Activated CD4-positive, alpha-beta T cell treated with anti-CD3 and anti-CD28 coated beads, Interleukin-2, amount 10 ng/mL, durations not matched to agents 24 days and 14 days (primary cell): ENCODE measurements around the gene CNTN5. TPM values are rescaled to one million over a fixed set of nuclear protein-coding genes. Genes with fewer than 3 reads are reported as not detected.

Experiments
- DNase-seq: peaks from one replicate; pipeline ENCODE4 v3.0.0; 2022
- H3K27ac Mint-ChIP-seq: one replicate; pipeline ENCODE4 v1.8.0; 2022; ENCODE audit warnings: mild to moderate bottlenecking, mixed read lengths
- H3K27me3 Mint-ChIP-seq: one replicate; pipeline ENCODE4 v1.8.0; 2022; ENCODE audit warnings: mixed read lengths
- H3K36me3 Mint-ChIP-seq: one replicate; pipeline ENCODE4 v1.8.0; 2022; ENCODE audit warnings: low read depth, mild to moderate bottlenecking, mixed read lengths
- H3K4me1 Mint-ChIP-seq: one replicate; pipeline ENCODE4 v1.8.0; 2021; ENCODE audit warnings: mixed read lengths
- H3K4me3 Mint-ChIP-seq: one replicate; pipeline ENCODE4 v1.8.0; 2022; ENCODE audit warnings: mild to moderate bottlenecking, moderate library complexity, mixed read lengths
- H3K9me3 Mint-ChIP-seq: one replicate; pipeline ENCODE4 v1.8.0; 2021; ENCODE audit warnings: mixed read lengths
- intact Hi-C: fragments of 100-400 bp; cut with micrococcal nuclease; formaldehyde crosslinking; loops from one replicate; pipeline ENCODE4 v1.15.1; 2023
- total RNA-seq: library from RNA; stranded (reverse); gene quantifications from 2 replicates; pipeline ENCODE4 v1.2.3, GENCODE V29; 2022

The CNTN5 gene
- total RNA-seq, 1 donor from 2014 or later = not detected

DNA sequence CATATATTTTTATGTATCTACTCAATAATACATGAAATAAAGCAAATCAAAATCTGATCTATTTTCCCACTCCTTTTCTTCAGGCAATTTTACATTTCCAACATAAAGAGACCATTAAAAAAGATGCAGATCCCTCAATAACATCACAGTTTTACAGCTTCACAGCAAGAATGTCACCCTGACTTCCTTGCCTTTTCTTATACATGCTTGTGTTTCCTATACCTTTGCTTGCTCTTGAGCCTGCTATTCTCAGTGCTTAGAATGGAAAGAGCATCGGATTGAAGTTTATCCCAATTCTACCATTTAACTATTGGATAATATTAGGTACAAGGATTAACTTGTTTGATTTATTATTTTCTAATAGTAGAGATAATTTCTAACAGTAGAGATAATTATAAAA is 176.7 kb downstream of the CNTN5 start:
- Mint-ChIP-seq H3K4me1 (no peaks in the 10 kb centered on the region), H3K27ac (no peak overlapping the region), H3K36me3 (no peaks in the 10 kb centered on the region), H3K9me3 (peaks cover 4% of the 10 kb centered on the region), H3K27me3 (no peaks in the 10 kb centered on the region), H3K4me3 (no peak overlapping the region)
- intact Hi-C loops = no loop called here
- no peak for DNase-seq

DNA sequence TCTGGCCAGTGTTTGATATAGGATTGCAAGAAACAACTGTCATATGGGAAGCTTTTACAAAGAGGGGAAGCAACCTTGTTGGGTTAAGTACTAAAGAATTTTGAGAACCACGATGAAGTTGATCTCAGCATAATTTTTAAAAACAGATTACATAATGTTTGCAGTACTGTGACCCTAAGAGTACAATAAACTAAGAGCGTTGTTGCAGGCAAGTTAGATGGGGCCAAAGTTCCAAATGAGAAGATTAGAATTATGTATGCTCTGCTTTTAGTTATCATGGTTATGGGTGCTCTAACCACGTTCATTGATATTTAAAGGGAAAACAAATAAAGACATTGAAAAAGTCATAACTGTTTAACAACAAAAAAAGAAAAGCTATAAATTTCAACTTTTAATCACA is 177.5 kb downstream of the CNTN5 start:
- H3K27me3 Mint-ChIP-seq = no peaks in the 10 kb centered on the region
- H3K36me3 Mint-ChIP-seq = no peaks in the 10 kb centered on the region
- H3K9me3 Mint-ChIP-seq = peaks cover 4% of the 10 kb centered on the region
- H3K27ac Mint-ChIP-seq = no peak overlapping the region
- no peak for DNase-seq
- no peaks in the 10 kb centered on the region for H3K4me1 Mint-ChIP-seq
- intact Hi-C loops = no loop called here
- H3K4me3 Mint-ChIP-seq = no peak overlapping the region

DNA sequence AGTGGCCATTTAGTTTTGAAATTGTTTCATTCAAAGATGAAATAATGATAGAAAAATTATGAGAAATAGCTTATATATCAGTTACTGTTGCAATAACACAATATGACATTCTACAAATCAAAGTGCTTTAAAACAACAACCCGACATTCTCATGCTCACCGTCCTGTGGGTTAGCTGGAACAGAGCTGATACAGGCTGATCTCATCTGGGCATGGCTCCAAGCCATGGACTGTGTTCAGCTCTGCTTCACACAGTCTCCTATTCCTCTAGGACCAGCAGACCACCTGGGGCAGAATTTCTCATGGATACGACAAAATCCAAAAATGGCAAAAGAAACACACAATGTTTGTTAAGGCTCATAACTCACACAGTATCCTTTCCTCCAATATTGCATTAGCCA is 178.6 kb downstream of the CNTN5 start:
- Mint-ChIP-seq H3K9me3 (peaks cover 4% of the 10 kb centered on the region), H3K36me3 (no peaks in the 10 kb centered on the region), H3K27ac (no peak overlapping the region), H3K4me3 (no peak overlapping the region), H3K4me1 (no peaks in the 10 kb centered on the region), H3K27me3 (no peaks in the 10 kb centered on the region)
- intact Hi-C loops = no loop called here
- no peak for DNase-seq

DNA sequence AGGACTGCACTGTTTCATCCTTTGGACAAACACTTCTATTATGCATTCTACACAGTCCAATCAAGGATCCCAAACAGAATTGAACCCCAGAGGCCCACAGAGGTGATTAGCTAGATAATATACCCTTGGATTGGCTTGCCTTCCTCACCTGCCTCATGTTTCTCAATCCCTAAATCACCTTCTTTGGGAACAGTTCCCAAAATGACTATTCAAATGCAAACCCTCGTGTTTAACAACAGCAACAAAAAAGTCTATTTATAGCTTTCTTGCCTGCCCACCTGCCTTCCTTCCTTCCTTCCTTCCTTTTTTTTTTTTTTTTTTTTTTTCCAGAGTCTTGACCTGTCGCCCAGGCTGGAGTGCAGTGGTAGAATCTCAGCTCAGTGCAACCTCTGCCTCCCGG is 180.0 kb downstream of the CNTN5 start:
- H3K9me3 Mint-ChIP-seq = peaks cover 4% of the 10 kb centered on the region
- DNase-seq = no peak
- intact Hi-C loops = no loop called here
- H3K4me1 Mint-ChIP-seq = no peaks in the 10 kb centered on the region
- H3K27me3 Mint-ChIP-seq = no peaks in the 10 kb centered on the region
- H3K4me3 Mint-ChIP-seq = no peak overlapping the region
- H3K27ac Mint-ChIP-seq = no peak overlapping the region
- H3K36me3 Mint-ChIP-seq = no peaks in the 10 kb centered on the region

DNA sequence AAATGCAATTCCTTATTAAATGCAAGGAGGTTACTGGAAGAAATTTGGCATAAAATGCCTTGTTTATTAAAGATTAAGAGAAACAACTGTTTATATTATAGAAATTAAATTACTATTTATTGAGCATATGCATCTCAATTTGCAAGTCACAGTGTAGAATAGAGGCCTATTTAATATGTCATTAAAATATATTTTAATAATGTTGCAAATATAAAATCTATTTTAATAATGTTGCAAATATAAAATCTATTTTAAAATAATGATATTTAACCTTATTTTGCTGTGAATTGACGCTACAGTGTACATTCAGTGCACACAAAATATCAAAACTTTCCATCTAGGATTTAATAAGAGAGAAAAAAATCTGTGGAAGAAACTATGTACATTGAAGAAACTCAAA is 188.1 kb downstream of the CNTN5 start:
- no peaks in the 10 kb centered on the region for H3K27me3 Mint-ChIP-seq
- DNase-seq = no peak
- H3K27ac Mint-ChIP-seq = no peak overlapping the region
- no peaks in the 10 kb centered on the region for H3K36me3 Mint-ChIP-seq
- intact Hi-C loops = no loop called here
- H3K4me3 Mint-ChIP-seq = no peak overlapping the region
- H3K9me3 Mint-ChIP-seq = peaks cover 4% of the 10 kb centered on the region
- no peaks in the 10 kb centered on the region for H3K4me1 Mint-ChIP-seq

DNA sequence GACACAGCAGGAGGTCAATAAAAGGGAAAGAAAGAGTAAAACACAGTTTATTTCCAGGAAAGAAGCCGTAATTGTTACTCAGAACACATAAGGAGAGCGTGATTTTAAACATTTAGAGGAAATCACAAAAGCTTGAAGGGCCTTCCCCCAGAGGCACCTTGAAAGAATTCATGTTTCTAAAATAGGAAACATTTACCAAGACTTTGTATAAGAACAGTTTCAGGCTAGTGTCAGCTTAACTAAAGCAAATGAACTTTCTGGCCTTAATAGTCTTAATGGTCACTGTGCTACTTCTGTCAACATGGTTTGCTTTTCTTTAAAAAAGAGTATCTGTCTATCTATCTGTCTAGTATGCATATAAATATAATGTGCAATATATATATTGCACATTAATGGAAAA is 208.8 kb downstream of the CNTN5 start:
- Mint-ChIP-seq H3K27me3 (no peaks in the 10 kb centered on the region), H3K4me3 (no peak overlapping the region)

DNA sequence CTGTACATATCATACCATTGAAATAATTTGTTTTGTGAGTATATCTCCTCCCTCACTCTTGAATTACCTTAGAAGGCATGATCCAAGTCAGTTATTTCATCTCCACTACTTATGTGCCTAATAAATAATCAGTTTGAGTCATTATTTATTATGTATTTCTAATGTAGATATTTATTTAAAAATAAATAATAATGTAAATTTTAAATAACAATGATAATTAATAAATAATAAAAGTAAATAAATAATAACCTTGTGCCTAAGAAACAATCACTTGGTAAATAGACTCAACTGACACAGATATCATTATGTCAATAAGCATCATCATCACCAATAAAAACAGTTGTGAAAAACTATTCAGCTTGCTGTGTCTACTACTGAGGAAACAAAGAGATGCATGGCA is 213.8 kb downstream of the CNTN5 start:
- H3K36me3 Mint-ChIP-seq = no peaks in the 10 kb centered on the region

More for the DNA sequence above, 208.8 kb downstream of the CNTN5 start:
- Mint-ChIP-seq H3K4me1 (no peaks in the 10 kb centered on the region), H3K27ac (no peak overlapping the region), H3K36me3 (no peaks in the 10 kb centered on the region), H3K9me3 (peaks cover 4% of the 10 kb centered on the region)
- intact Hi-C loops = no loop called here
- no peak for DNase-seq

DNA sequence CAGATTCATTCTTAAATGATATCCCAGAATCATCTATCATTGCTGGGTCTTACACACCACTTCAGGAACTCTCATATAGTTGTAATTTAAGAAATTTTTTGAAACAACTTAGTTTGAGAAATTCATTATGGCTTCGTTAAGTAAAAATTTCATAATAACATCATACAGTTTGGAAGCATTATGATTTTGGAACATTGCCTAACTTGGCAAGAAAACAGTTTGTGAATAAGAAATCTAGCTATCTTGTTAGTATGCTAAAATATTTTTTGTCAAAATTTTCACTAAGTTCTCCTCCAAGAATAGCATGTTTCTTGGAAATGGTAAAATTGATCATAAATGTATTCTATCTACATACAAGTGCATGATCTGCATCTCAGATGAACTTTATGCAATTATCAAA is 217.7 kb downstream of the CNTN5 start:
- Mint-ChIP-seq H3K27ac (no peak overlapping the region), H3K4me3 (no peak overlapping the region), H3K4me1 (no peaks in the 10 kb centered on the region), H3K9me3 (no peaks in the 10 kb centered on the region), H3K36me3 (no peaks in the 10 kb centered on the region), H3K27me3 (no peaks in the 10 kb centered on the region)
- DNase-seq = no peak
- intact Hi-C loops = no loop called here

More for the DNA sequence above, 213.8 kb downstream of the CNTN5 start:
- H3K4me3 Mint-ChIP-seq = no peak overlapping the region
- H3K4me1 Mint-ChIP-seq = no peaks in the 10 kb centered on the region
- no peak for DNase-seq
- H3K27ac Mint-ChIP-seq = no peak overlapping the region
- intact Hi-C loops = no loop called here
- no peaks in the 10 kb centered on the region for H3K27me3 Mint-ChIP-seq
- H3K9me3 Mint-ChIP-seq = no peaks in the 10 kb centered on the region

DNA sequence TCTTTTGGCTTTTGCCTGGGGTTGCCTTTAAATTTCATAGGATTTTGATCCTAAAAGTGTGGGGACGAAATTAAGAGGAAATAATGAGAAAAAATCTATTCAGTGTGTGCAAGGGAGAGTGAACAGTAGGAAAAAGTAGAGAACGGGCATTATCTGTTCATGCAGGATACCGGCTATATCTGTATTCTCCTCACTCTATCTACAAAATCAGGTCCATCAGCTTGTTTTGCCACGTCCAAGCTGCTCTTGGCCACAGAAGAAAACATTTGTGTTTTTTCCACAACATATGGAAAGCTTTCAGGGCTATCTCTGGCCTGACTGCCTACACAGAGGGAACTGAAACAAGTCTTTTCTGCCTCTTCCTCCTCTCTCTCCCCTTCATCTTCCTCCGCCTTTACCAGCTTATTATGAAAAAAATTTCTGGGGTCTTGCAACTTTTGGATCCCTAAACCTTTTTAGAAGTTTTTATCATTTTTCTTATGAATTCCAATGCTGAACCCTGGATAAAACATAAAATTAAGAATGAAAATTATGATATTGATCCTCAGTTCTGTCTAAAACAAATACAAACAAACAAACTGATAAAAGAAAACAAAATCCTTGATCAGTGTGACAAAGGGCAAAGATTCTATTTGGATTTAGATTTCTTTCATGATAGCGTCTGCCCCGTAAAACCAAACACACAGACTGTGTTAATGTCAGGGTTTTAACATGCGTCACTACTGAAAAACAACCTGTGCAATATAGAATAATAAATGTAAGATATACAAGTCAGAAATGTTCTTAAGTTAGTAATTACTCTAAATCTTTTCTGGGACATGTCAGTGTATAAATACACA is 219.7 kb downstream of the CNTN5 start:
- no peak for DNase-seq
- intact Hi-C loops = no loop called here
- H3K4me1 Mint-ChIP-seq = no peaks in the 10 kb centered on the region
- H3K9me3 Mint-ChIP-seq = no peaks in the 10 kb centered on the region
- no peak overlapping the region for H3K4me3 Mint-ChIP-seq
- no peaks in the 10 kb centered on the region for H3K27me3 Mint-ChIP-seq
- no peaks in the 10 kb centered on the region for H3K36me3 Mint-ChIP-seq
- no peak overlapping the region for H3K27ac Mint-ChIP-seq

DNA sequence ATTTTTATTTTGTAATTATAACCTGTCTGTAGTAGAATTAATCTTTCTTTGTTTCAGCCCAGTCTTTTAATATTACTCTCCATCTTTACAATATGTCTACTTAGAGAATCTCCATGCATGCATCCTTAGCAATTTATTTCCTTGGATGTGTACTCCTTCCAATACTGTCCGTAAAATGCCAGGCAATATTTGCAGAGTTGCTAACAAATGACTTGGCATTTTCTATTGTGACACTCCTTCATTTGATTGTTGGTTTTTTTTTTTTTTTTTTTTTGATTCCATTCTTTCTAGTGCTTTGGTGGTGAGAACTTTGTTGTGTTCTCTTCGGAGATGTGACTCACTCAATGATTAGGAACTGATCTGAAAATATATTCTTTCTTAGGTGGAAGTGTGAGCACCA is 220.3 kb downstream of the CNTN5 start:
- intact Hi-C loops = no loop called here
- Mint-ChIP-seq H3K9me3 (no peaks in the 10 kb centered on the region), H3K36me3 (no peaks in the 10 kb centered on the region)

DNA sequence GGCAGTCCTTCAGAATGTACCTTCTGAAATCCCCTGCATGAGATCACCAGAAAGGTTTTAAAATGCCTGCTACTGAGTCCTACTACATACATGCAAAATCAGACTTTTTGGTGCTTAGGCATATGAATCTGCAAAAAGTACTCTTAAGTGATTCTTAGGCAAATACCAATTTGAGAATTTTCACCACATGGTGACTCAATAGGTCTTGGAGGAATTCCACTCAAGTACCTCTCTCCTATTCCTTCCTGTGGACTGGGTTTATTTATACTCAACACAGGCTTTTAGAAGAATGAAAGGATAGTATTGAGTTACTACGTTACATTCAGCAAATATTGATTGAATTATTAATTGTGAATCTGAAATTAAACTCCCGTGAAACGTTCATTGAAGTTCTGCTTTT is 223.9 kb downstream of the CNTN5 start:
- intact Hi-C loops = no loop called here
- H3K36me3 Mint-ChIP-seq = no peaks in the 10 kb centered on the region
- no peak overlapping the region for H3K27ac Mint-ChIP-seq
- no peaks in the 10 kb centered on the region for H3K9me3 Mint-ChIP-seq
- no peaks in the 10 kb centered on the region for H3K4me1 Mint-ChIP-seq
- H3K27me3 Mint-ChIP-seq = no peaks in the 10 kb centered on the region
- H3K4me3 Mint-ChIP-seq = no peak overlapping the region
- no peak for DNase-seq

More for the DNA sequence above, 220.3 kb downstream of the CNTN5 start:
- H3K4me1 Mint-ChIP-seq = no peaks in the 10 kb centered on the region
- no peak overlapping the region for H3K4me3 Mint-ChIP-seq
- no peaks in the 10 kb centered on the region for H3K27me3 Mint-ChIP-seq
- H3K27ac Mint-ChIP-seq = no peak overlapping the region
- DNase-seq = no peak

DNA sequence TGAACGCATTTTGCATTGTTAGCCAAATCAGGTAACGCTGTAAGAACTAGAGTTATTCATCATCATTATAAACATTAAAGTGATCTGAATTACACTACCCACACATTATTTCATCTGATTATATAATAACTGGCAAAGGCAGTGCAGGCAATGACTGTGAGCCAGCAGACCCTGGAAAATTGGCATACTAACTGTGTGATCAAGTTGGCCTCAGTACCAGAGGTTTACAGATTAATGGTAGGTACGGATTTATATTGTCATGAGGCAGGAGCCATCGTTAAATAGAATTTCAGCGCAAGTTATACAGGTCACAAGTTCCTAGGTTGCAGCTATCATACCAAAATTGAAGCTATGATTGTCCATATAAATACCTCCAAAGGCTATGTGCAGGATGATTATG is 225.4 kb downstream of the CNTN5 start:
- Mint-ChIP-seq H3K9me3 (no peaks in the 10 kb centered on the region), H3K27ac (no peak overlapping the region), H3K4me1 (no peaks in the 10 kb centered on the region), H3K36me3 (no peaks in the 10 kb centered on the region), H3K27me3 (no peaks in the 10 kb centered on the region), H3K4me3 (no peak overlapping the region)
- intact Hi-C loops = no loop called here
- no peak for DNase-seq

DNA sequence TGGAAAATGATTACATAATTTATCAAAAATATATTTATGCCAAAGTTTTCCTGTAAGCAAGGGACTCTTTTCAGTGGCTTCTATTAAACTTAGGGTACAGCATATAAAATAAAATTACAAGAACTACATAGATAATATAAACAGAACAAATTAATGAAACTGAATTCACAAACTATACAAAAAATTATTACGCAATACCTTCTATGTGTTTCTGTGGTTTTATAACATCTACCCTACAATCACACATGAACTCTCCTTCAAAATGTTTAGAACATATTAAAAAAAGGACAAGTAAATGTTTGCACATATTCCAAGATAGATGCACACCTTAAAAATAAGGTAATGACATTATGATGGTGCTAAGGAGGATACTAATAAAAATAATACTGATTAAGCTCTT is 235.9 kb downstream of the CNTN5 start:
- H3K27ac Mint-ChIP-seq = no peak overlapping the region
- peaks cover 4% of the 10 kb centered on the region for H3K9me3 Mint-ChIP-seq
- intact Hi-C loops = no loop called here
- H3K4me1 Mint-ChIP-seq = no peaks in the 10 kb centered on the region
- no peaks in the 10 kb centered on the region for H3K27me3 Mint-ChIP-seq
- no peak overlapping the region for H3K4me3 Mint-ChIP-seq
- no peaks in the 10 kb centered on the region for H3K36me3 Mint-ChIP-seq
- DNase-seq = no peak

DNA sequence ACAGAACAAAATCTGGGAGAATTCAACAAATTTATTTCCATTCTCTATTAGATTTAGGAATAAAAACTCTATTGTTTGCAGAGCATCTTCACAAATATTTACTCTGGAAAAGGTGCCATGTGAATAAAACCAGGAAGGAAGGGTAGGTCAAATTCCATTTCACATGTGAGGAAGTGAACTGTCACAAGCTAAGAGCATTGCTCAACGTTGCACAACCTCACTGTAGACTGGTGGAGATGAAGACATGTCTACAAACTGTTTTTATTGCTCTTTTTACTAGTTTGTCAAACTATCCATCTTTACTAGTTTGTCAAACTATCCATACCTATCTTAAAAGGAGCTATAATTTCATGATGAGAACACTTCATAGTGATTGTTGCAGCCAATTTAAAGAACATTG is 236.4 kb downstream of the CNTN5 start:
- Mint-ChIP-seq H3K27me3 (no peaks in the 10 kb centered on the region), H3K9me3 (peaks cover under 1% of the 10 kb centered on the region), H3K4me1 (no peaks in the 10 kb centered on the region), H3K4me3 (no peak overlapping the region), H3K27ac (no peak overlapping the region), H3K36me3 (no peaks in the 10 kb centered on the region)
- DNase-seq = no peak
- intact Hi-C loops = no loop called here

DNA sequence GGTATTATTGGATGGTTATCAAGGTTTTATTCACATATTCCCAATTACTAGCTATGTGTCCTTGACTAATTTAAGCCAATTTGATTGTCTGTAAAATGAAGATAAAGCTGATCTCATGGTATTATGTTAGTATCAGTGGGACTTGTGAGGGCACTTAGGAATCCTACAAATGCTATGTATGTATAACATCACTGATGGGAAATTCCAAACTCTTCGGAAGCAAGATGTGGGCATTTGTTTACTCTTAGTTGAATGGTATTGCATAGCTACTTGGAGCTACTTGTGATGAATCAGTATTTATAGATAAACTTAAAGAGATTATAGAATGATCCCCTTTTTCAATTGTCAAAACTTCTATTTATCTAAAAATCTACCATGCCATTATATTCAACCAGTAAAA is 239.9 kb downstream of the CNTN5 start:
- Mint-ChIP-seq H3K9me3 (no peaks in the 10 kb centered on the region), H3K4me1 (no peaks in the 10 kb centered on the region), H3K27me3 (no peaks in the 10 kb centered on the region), H3K36me3 (no peaks in the 10 kb centered on the region), H3K27ac (no peak overlapping the region), H3K4me3 (no peak overlapping the region)
- intact Hi-C loops = no loop called here
- no peak for DNase-seq
